Stimulated activated effector memory CD8-positive, alpha-beta T cell treated with anti-CD3 and anti-CD28 coated beads, Interleukin-12 subunit alpha, Interleukin-12 subunit beta, amount 100 ng/mL, for 72 hours (primary cell): ENCODE measurements around the gene PRR5L.
A peak's percentile ranks its signal among the peaks of the same experiment; 100 is the strongest.

Experiments
- ATAC-seq: fragments of 150-1000 bp; cut with Tn5 transposase; 2 replicates; pipeline ENCODE4 v1.10.0; 2021
- DNase-seq, 2 donors: peaks; one replicate each; pipeline ENCODE4 v3.0.0; 2021 to 2022; ENCODE audit warnings: low spot score in 2 of 2
- H3K27ac Mint-ChIP-seq: one replicate; pipeline ENCODE4 v1.8.0; 2022; ENCODE audit warnings: mild to moderate bottlenecking, mixed read lengths
- H3K36me3 Mint-ChIP-seq: one replicate; pipeline ENCODE4 v1.8.0; 2022; ENCODE audit warnings: mild to moderate bottlenecking, mixed read lengths
- H3K4me1 Mint-ChIP-seq: one replicate; pipeline ENCODE4 v1.8.0; 2022; ENCODE audit warnings: mixed read lengths
- H3K4me3 Mint-ChIP-seq: one replicate; pipeline ENCODE4 v1.8.0; 2022; ENCODE audit warnings: mild to moderate bottlenecking, mixed read lengths
- H3K9me3 Mint-ChIP-seq: one replicate; pipeline ENCODE4 v1.8.0; 2022; ENCODE audit warnings: mixed read lengths

The PRR5L gene

GRCh38 chr11:36372101-36372771 lies 76.1 kb downstream of the PRR5L start:
- Mint-ChIP-seq H3K4me3 (no peak overlapping the region), H3K9me3 (no peaks in the 10 kb centered on the region), H3K4me1 (peaks cover 11% of the 10 kb centered on the region), H3K36me3 (peaks cover 10% of the 10 kb centered on the region), H3K27ac (no peak overlapping the region)
- no peak for DNase-seq
- ATAC-seq, result no peak

- Mint-ChIP-seq H3K36me3 (peaks cover 20% of the 10 kb centered on the region), H3K4me3 (no peak overlapping the region), H3K4me1 (peaks cover 18% of the 10 kb centered on the region), H3K27ac (no peak overlapping the region), H3K9me3 (no peaks in the 10 kb centered on the region)
- ATAC-seq (no peak), DNase-seq (no peak)
Measured at GRCh38 chr11:36373016-36374010, 77.2 kb downstream of the PRR5L start.

GRCh38 chr11:36374726-36375125 lies 78.6 kb downstream of the PRR5L start:
- H3K4me1 Mint-ChIP-seq, result peaks cover 27% of the 10 kb centered on the region
- ATAC-seq (no peak), DNase-seq (no peak)
- H3K27ac Mint-ChIP-seq, result no peak overlapping the region
- no peak overlapping the region for H3K4me3 Mint-ChIP-seq
- H3K9me3 Mint-ChIP-seq, result no peaks in the 10 kb centered on the region
- peaks cover 34% of the 10 kb centered on the region for H3K36me3 Mint-ChIP-seq

GRCh38 chr11:36375353-36376008 lies 79.4 kb downstream of the PRR5L start:
- Mint-ChIP-seq H3K36me3 (peaks cover 41% of the 10 kb centered on the region), H3K4me3 (peak overlapping the region; percentile 92), H3K4me1 (peaks cover 33% of the 10 kb centered on the region), H3K9me3 (no peaks in the 10 kb centered on the region), H3K27ac (peak overlapping the region; percentile 94)
- ATAC-seq, result peak; percentile 3
- no peak for DNase-seq

GRCh38 chr11:36376009-36376887 lies 80.2 kb downstream of the PRR5L start:
- Mint-ChIP-seq H3K4me3 (peak overlapping the region; percentile 92), H3K27ac (peak overlapping the region; percentile 94), H3K36me3 (peaks cover 49% of the 10 kb centered on the region), H3K9me3 (no peaks in the 10 kb centered on the region), H3K4me1 (peaks cover 39% of the 10 kb centered on the region)
- no peak for DNase-seq
- ATAC-seq, result no peak

GRCh38 chr11:36376888-36377758 lies 81.0 kb downstream of the PRR5L start:
- Mint-ChIP-seq H3K4me1 (peaks cover 44% of the 10 kb centered on the region), H3K36me3 (peaks cover 58% of the 10 kb centered on the region), H3K4me3 (peak overlapping the region; percentile 92), H3K27ac (peak overlapping the region; percentile 94), H3K9me3 (no peaks in the 10 kb centered on the region)
- peak; percentile 89 for ATAC-seq
- DNase-seq, result peak; percentile 65 to 85

GRCh38 chr11:36377759-36378564 lies 81.9 kb downstream of the PRR5L start:
- DNase-seq, result no peak
- H3K4me3 Mint-ChIP-seq, result peak overlapping the region; percentile 92
- ATAC-seq, result peak; percentile 53
- peaks cover 52% of the 10 kb centered on the region for H3K4me1 Mint-ChIP-seq
- H3K27ac Mint-ChIP-seq, result peak overlapping the region; percentile 94
- no peaks in the 10 kb centered on the region for H3K9me3 Mint-ChIP-seq
- peaks cover 66% of the 10 kb centered on the region for H3K36me3 Mint-ChIP-seq

GRCh38 chr11:36379653-36380052 lies 83.6 kb downstream of the PRR5L start:
- H3K36me3 Mint-ChIP-seq, result peaks cover 83% of the 10 kb centered on the region
- no peaks in the 10 kb centered on the region for H3K9me3 Mint-ChIP-seq
- peak overlapping the region; percentile 92 for H3K4me3 Mint-ChIP-seq
- peak overlapping the region; percentile 94 for H3K27ac Mint-ChIP-seq
- H3K4me1 Mint-ChIP-seq, result peaks cover 69% of the 10 kb centered on the region
- DNase-seq (no peak), ATAC-seq (no peak)

- H3K27ac Mint-ChIP-seq, result peak overlapping the region; percentile 94
- no peak for ATAC-seq
- H3K4me3 Mint-ChIP-seq, result peak overlapping the region; percentile 92
Measured at GRCh38 chr11:36380296-36381014, 84.4 kb downstream of the PRR5L start.

GRCh38 chr11:36381015-36381360 lies 84.9 kb downstream of the PRR5L start:
- H3K27ac Mint-ChIP-seq, result peak overlapping the region; percentile 94
- peaks cover 94% of the 10 kb centered on the region for H3K36me3 Mint-ChIP-seq
- DNase-seq, result no peak
- no peak for ATAC-seq
- no peaks in the 10 kb centered on the region for H3K9me3 Mint-ChIP-seq
- H3K4me1 Mint-ChIP-seq, result peaks cover 73% of the 10 kb centered on the region
- peak overlapping the region; percentile 92 for H3K4me3 Mint-ChIP-seq

More at GRCh38 chr11:36380296-36381014, 84.4 kb downstream of the PRR5L start:
- Mint-ChIP-seq H3K36me3 (peaks cover 91% of the 10 kb centered on the region), H3K4me1 (peaks cover 73% of the 10 kb centered on the region), H3K9me3 (no peaks in the 10 kb centered on the region)
- no peak for DNase-seq

- H3K4me1 Mint-ChIP-seq, result peaks cover 83% of the 10 kb centered on the region
- ATAC-seq, result no peak
- H3K27ac Mint-ChIP-seq, result peak overlapping the region; percentile 81
- peak overlapping the region; percentile 13 for H3K4me3 Mint-ChIP-seq
- H3K36me3 Mint-ChIP-seq, result peaks cover 85% of the 10 kb centered on the region
- DNase-seq, result no peak
- H3K9me3 Mint-ChIP-seq, result no peaks in the 10 kb centered on the region
Measured at GRCh38 chr11:36383195-36383594, 87.1 kb downstream of the PRR5L start.

- Mint-ChIP-seq H3K27ac (peak overlapping the region; percentile 77), H3K36me3 (peaks cover 72% of the 10 kb centered on the region), H3K4me1 (peaks cover 88% of the 10 kb centered on the region), H3K9me3 (no peaks in the 10 kb centered on the region), H3K4me3 (peak overlapping the region; percentile 51)
- DNase-seq (no peak), ATAC-seq (peak; percentile 93)
Measured at GRCh38 chr11:36385121-36385970, 89.3 kb downstream of the PRR5L start.
